Stimulated activated naive CD4-positive, alpha-beta T cell (primary cell): ENCODE data around the gene PILRB.
"Not testable (repeated sequence)": the region's sequence is repeated elsewhere in the genome, so short reads cannot be mapped to it uniquely, and the experiment has no call there.

Source experiments
- DNase-seq, 6 experiments: peaks; one replicate each; lab custom pipeline; 2025; lab: John Stamatoyannopoulos, UW

The PILRB gene

GRCh38 chr7:100356416-100357068, 1.4 kb upstream of the PILRB start:
- DNase-seq = no peak

GRCh38 chr7:100357131-100357561, 771 bp upstream of the PILRB start:
- no peak for DNase-seq

- no peak for DNase-seq
Observed at GRCh38 chr7:100358857-100359212, 918 bp downstream of the PILRB start.

- no peak for DNase-seq
Observed at GRCh38 chr7:100360135-100360854, 2.4 kb downstream of the PILRB start.

- DNase-seq = no peak
Observed at GRCh38 chr7:100363098-100363497, 5.2 kb downstream of the PILRB start.

GRCh38 chr7:100363797-100364196, 5.9 kb downstream of the PILRB start:
- DNase-seq = not testable (repeated sequence)

GRCh38 chr7:100364480-100364879, 6.6 kb downstream of the PILRB start:
- DNase-seq = no peak

GRCh38 chr7:100365998-100366367, 8.1 kb downstream of the PILRB start:
- not testable (repeated sequence) for DNase-seq

- no peak for DNase-seq
Observed at GRCh38 chr7:100366411-100367250, 8.7 kb downstream of the PILRB start.

GRCh38 chr7:100367251-100367620, 9.3 kb downstream of the PILRB start:
- DNase-seq = no peak

- no peak for DNase-seq
Observed at GRCh38 chr7:100367676-100368613, 10.0 kb downstream of the PILRB start.

- no peak for DNase-seq
Observed at GRCh38 chr7:100369105-100369504, 11.2 kb downstream of the PILRB start.

- no peak for DNase-seq
Observed at GRCh38 chr7:100370303-100370702, 12.4 kb downstream of the PILRB start.

- DNase-seq = no peak
Observed at GRCh38 chr7:100370746-100371145, 12.8 kb downstream of the PILRB start.

- no peak for DNase-seq
Observed at GRCh38 chr7:100371561-100372171, 13.7 kb downstream of the PILRB start.

- no peak for DNase-seq
Observed at GRCh38 chr7:100372256-100372655, 14.3 kb downstream of the PILRB start.

- no peak for DNase-seq
Observed at GRCh38 chr7:100372694-100373093, 14.8 kb downstream of the PILRB start.

GRCh38 chr7:100373261-100373831, 15.4 kb downstream of the PILRB start, which contains the start of gene PILRA:
Gene PILRA, plus strand, starts transcription at chr7:100373487. Its CDS starts 170 bp downstream, at chr7:100373657.
- no peak for DNase-seq

GRCh38 chr7:100373870-100374598, 16.1 kb downstream of the PILRB start:
- DNase-seq = not testable (repeated sequence)

- DNase-seq = no peak
Observed at GRCh38 chr7:100374601-100375000, 16.7 kb downstream of the PILRB start.
